ENCODE measurements around the gene ZCCHC4.

GRCh38 chr4:25299476-25300203, 12.9 kb upstream of the ZCCHC4 start:
- TF ChIP-seq CTCF (IDR thresholded peaks at IDR 0.05) (peak in 1 of 6 experiments; percentile 15), POLR2A (IDR thresholded peaks at IDR 0.05) (no peak)
